Adipocyte (in vitro differentiated cells): ENCODE results near the gene NHERF2.

Experiments used
- DNase-seq: peaks from one replicate; pipeline ENCODE4 v3.0.0-alpha.2; 2015; ENCODE audit warnings: low read depth
- H3K27me3 ChIP-seq: replicated peaks from 2 replicates; pipeline ENCODE4 v1.7.0; 2013; ENCODE audit warnings: mild to moderate bottlenecking, low read length, moderate library complexity; ENCODE audit not compliant: control insufficient read depth, insufficient read depth
- H3K36me3 ChIP-seq: 2 replicates; pipeline ENCODE4 v1.7.0; 2013; ENCODE audit warnings: low read length, mild to moderate bottlenecking, moderate library complexity; ENCODE audit not compliant: control insufficient read depth, insufficient read depth, severe bottlenecking
- H3K4me1 ChIP-seq: 2 replicates; pipeline ENCODE4 v1.7.0; 2013; ENCODE audit warnings: mild to moderate bottlenecking, low read length, moderate library complexity; ENCODE audit not compliant: control insufficient read depth, insufficient read depth
- H3K4me3 ChIP-seq: 2 replicates; pipeline ENCODE4 v1.7.0; 2013; ENCODE audit warnings: mild to moderate bottlenecking, low read length, moderate library complexity
- H3K9ac ChIP-seq: 2 replicates; pipeline ENCODE4 v1.7.0; 2013; ENCODE audit warnings: mild to moderate bottlenecking, low read length, moderate library complexity
- H3K9me3 ChIP-seq: 2 replicates; pipeline ENCODE4 v1.7.0; 2013; ENCODE audit warnings: mild to moderate bottlenecking, low read length, moderate library complexity; ENCODE audit not compliant: control insufficient read depth

The NHERF2 gene

GRCh38 chr16:2048116-2048543, 21.4 kb downstream of the NHERF2 start:
- Histone ChIP-seq H3K9me3 (no peaks in the 10 kb centered on the region), H3K9ac (peak overlapping the region; percentile 90), H3K36me3 (peaks cover 19% of the 10 kb centered on the region), H3K27me3 (no peaks in the 10 kb centered on the region), H3K4me3 (peak overlapping the region; percentile 88), H3K4me1 (peaks cover 8% of the 10 kb centered on the region)
- DNase-seq = peak; percentile 51

GRCh38 chr16:2053211-2053610, 26.5 kb downstream of the NHERF2 start:
- H3K4me1 ChIP-seq = peaks cover 5% of the 10 kb centered on the region
- H3K27me3 ChIP-seq = no peaks in the 10 kb centered on the region
- peaks cover 47% of the 10 kb centered on the region for H3K36me3 ChIP-seq

GRCh38 chr16:2053897-2054296, 27.2 kb downstream of the NHERF2 start:
- Histone ChIP-seq H3K9me3 (no peaks in the 10 kb centered on the region), H3K4me1 (peaks cover under 1% of the 10 kb centered on the region), H3K9ac (no peak overlapping the region), H3K4me3 (no peak overlapping the region), H3K27me3 (no peaks in the 10 kb centered on the region), H3K36me3 (peaks cover 53% of the 10 kb centered on the region)
- no peak for DNase-seq

More at GRCh38 chr16:2053211-2053610, 26.5 kb downstream of the NHERF2 start:
- no peak for DNase-seq
- H3K9me3 ChIP-seq = no peaks in the 10 kb centered on the region
- H3K4me3 ChIP-seq = no peak overlapping the region
- H3K9ac ChIP-seq = no peak overlapping the region

- H3K4me3 ChIP-seq = no peak overlapping the region
- H3K4me1 ChIP-seq = no peaks in the 10 kb centered on the region
- DNase-seq = no peak
- no peak overlapping the region for H3K9ac ChIP-seq
- H3K36me3 ChIP-seq = peaks cover 55% of the 10 kb centered on the region
- no peaks in the 10 kb centered on the region for H3K9me3 ChIP-seq
- H3K27me3 ChIP-seq = no peaks in the 10 kb centered on the region
Observed at GRCh38 chr16:2054543-2055245, 28.0 kb downstream of the NHERF2 start.

GRCh38 chr16:2056077-2056476, 29.4 kb downstream of the NHERF2 start:
- Histone ChIP-seq H3K4me1 (no peaks in the 10 kb centered on the region), H3K4me3 (no peak overlapping the region), H3K36me3 (peaks cover 62% of the 10 kb centered on the region), H3K9me3 (no peaks in the 10 kb centered on the region), H3K9ac (no peak overlapping the region), H3K27me3 (no peaks in the 10 kb centered on the region)
- no peak for DNase-seq

- DNase-seq = no peak
- Histone ChIP-seq H3K36me3 (peaks cover 61% of the 10 kb centered on the region), H3K4me1 (no peaks in the 10 kb centered on the region), H3K4me3 (no peak overlapping the region), H3K27me3 (no peaks in the 10 kb centered on the region), H3K9me3 (no peaks in the 10 kb centered on the region), H3K9ac (no peak overlapping the region)
Observed at GRCh38 chr16:2056681-2057407, 30.1 kb downstream of the NHERF2 start.

- H3K9ac ChIP-seq = no peak overlapping the region
Observed at GRCh38 chr16:2057438-2057837, 30.7 kb downstream of the NHERF2 start.

GRCh38 chr16:2058420-2058819, 31.7 kb downstream of the NHERF2 start:
- no peaks in the 10 kb centered on the region for H3K27me3 ChIP-seq
- H3K9ac ChIP-seq = no peak overlapping the region
- DNase-seq = no peak
- H3K4me1 ChIP-seq = no peaks in the 10 kb centered on the region
- H3K4me3 ChIP-seq = no peak overlapping the region
- H3K9me3 ChIP-seq = no peaks in the 10 kb centered on the region
- H3K36me3 ChIP-seq = peaks cover 64% of the 10 kb centered on the region

More at GRCh38 chr16:2057438-2057837, 30.7 kb downstream of the NHERF2 start:
- DNase-seq = no peak
- Histone ChIP-seq H3K36me3 (peaks cover 61% of the 10 kb centered on the region), H3K4me1 (no peaks in the 10 kb centered on the region), H3K9me3 (no peaks in the 10 kb centered on the region), H3K27me3 (no peaks in the 10 kb centered on the region), H3K4me3 (no peak overlapping the region)

- Histone ChIP-seq H3K4me1 (no peaks in the 10 kb centered on the region), H3K4me3 (no peak overlapping the region), H3K9me3 (no peaks in the 10 kb centered on the region), H3K27me3 (no peaks in the 10 kb centered on the region), H3K36me3 (peaks cover 64% of the 10 kb centered on the region), H3K9ac (no peak overlapping the region)
- no peak for DNase-seq
Observed at GRCh38 chr16:2058872-2059271, 32.2 kb downstream of the NHERF2 start.

- no peak for DNase-seq
- Histone ChIP-seq H3K36me3 (peaks cover 66% of the 10 kb centered on the region), H3K4me1 (no peaks in the 10 kb centered on the region), H3K4me3 (no peak overlapping the region), H3K9ac (no peak overlapping the region), H3K27me3 (no peaks in the 10 kb centered on the region), H3K9me3 (no peaks in the 10 kb centered on the region)
Observed at GRCh38 chr16:2060346-2060745, 33.6 kb downstream of the NHERF2 start.

GRCh38 chr16:2061023-2061422, 34.3 kb downstream of the NHERF2 start:
- Histone ChIP-seq H3K4me1 (no peaks in the 10 kb centered on the region), H3K9ac (no peak overlapping the region), H3K27me3 (no peaks in the 10 kb centered on the region), H3K4me3 (no peak overlapping the region), H3K36me3 (peaks cover 73% of the 10 kb centered on the region), H3K9me3 (no peaks in the 10 kb centered on the region)
- no peak for DNase-seq
